ENCODE data around the gene RREB1.
A peak's percentile ranks its signal among the peaks of the same experiment; 100 is the strongest.

The RREB1 gene

GRCh38 chr6:7241160-7241559 is 133.4 kb downstream of the RREB1 start:
- no peaks in the 10 kb centered on the region for H3K79me2 ChIP-seq (ENCODE audit: insufficient read depth, low read length)
- H3K36me3 ChIP-seq (ENCODE audit: insufficient read depth, low read length) = peaks cover 59% of the 10 kb centered on the region
- H3K27me3 ChIP-seq (ENCODE audit: insufficient read depth, low read length, poor library complexity) = no peaks in the 10 kb centered on the region
- ATAC-seq (ENCODE audit: insufficient read depth, low read depth) = no peak
- no peak for DNase-seq
- H3K4me2 ChIP-seq (ENCODE audit: insufficient read depth, low read length) = no peak overlapping the region
- H3K27ac ChIP-seq (ENCODE audit: low read length) = no peak overlapping the region
- H3K4me1 ChIP-seq (ENCODE audit: insufficient read depth, low read length) = no peaks in the 10 kb centered on the region
- no peak overlapping the region for H3K4me3 ChIP-seq (ENCODE audit: low read depth in 1 of 2, low read length in 2 of 2)
- no peaks in the 10 kb centered on the region for H4K20me1 ChIP-seq (ENCODE audit: insufficient read depth, low read length)
- TF ChIP-seq EZH2 (IDR thresholded peaks at IDR 0.05; ENCODE audit: borderline replicate concordance, low read depth, low read length, severe bottlenecking) (no peak), CTCF (IDR thresholded peaks at IDR 0.05; ENCODE audit: borderline replicate concordance, extremely low read depth, low read length, poor library complexity, severe bottlenecking) (no peak)
- no peaks in the 10 kb centered on the region for H3K9me3 ChIP-seq (ENCODE audit: insufficient read depth, low read length, severe bottlenecking)
- H2AFZ ChIP-seq (ENCODE audit: low read depth, low read length) = no peak overlapping the region
- H3K9ac ChIP-seq (ENCODE audit: low read depth, low read length) = no peak overlapping the region

GRCh38 chr6:7241709-7242645 is 134.2 kb downstream of the RREB1 start:
- Histone ChIP-seq H3K27me3 (ENCODE audit: insufficient read depth, low read length, poor library complexity) (no peaks in the 10 kb centered on the region), H4K20me1 (ENCODE audit: insufficient read depth, low read length) (no peaks in the 10 kb centered on the region; the same call in 1 of the 2 replicates), H3K4me1 (ENCODE audit: insufficient read depth, low read length) (no peaks in the 10 kb centered on the region), H3K4me2 (ENCODE audit: insufficient read depth, low read length) (no peak overlapping the region), H3K27ac (ENCODE audit: low read length) (no peak overlapping the region), H3K9ac (ENCODE audit: low read depth, low read length) (no peak overlapping the region), H3K4me3 (ENCODE audit: low read depth in 1 of 2, low read length in 2 of 2) (no peak overlapping the region), H3K79me2 (ENCODE audit: insufficient read depth, low read length) (no peaks in the 10 kb centered on the region), H2AFZ (ENCODE audit: low read depth, low read length) (no peak overlapping the region), H3K36me3 (ENCODE audit: insufficient read depth, low read length) (peaks cover 65% of the 10 kb centered on the region), H3K9me3 (ENCODE audit: insufficient read depth, low read length, severe bottlenecking) (no peaks in the 10 kb centered on the region)
- DNase-seq (no peak), ATAC-seq (ENCODE audit: insufficient read depth, low read depth) (no peak)
- no peak for TF ChIP-seq CTCF (IDR thresholded peaks at IDR 0.05; ENCODE audit: borderline replicate concordance, extremely low read depth, low read length, poor library complexity, severe bottlenecking)
- TF ChIP-seq EZH2 (IDR thresholded peaks at IDR 0.05; ENCODE audit: borderline replicate concordance, low read depth, low read length, severe bottlenecking) = no peak

- ATAC-seq (ENCODE audit: insufficient read depth, low read depth) (no peak), DNase-seq (no peak)
- Histone ChIP-seq H4K20me1 (ENCODE audit: insufficient read depth, low read length) (no peaks in the 10 kb centered on the region; the same call in 1 of the 2 replicates), H3K36me3 (ENCODE audit: insufficient read depth, low read length) (peaks cover 70% of the 10 kb centered on the region), H3K4me2 (ENCODE audit: insufficient read depth, low read length) (no peak overlapping the region), H3K9me3 (ENCODE audit: insufficient read depth, low read length, severe bottlenecking) (no peaks in the 10 kb centered on the region), H3K27me3 (ENCODE audit: insufficient read depth, low read length, poor library complexity) (no peaks in the 10 kb centered on the region), H3K79me2 (ENCODE audit: insufficient read depth, low read length) (no peaks in the 10 kb centered on the region), H3K9ac (ENCODE audit: low read depth, low read length) (no peak overlapping the region), H3K27ac (ENCODE audit: low read length) (0 out of 2 replicates have a peak overlapping the region, but pooled peaks have one; percentile 38), H2AFZ (ENCODE audit: low read depth, low read length) (no peak overlapping the region), H3K4me3 (ENCODE audit: low read depth in 1 of 2, low read length in 2 of 2) (no peak overlapping the region), H3K4me1 (ENCODE audit: insufficient read depth, low read length) (no peaks in the 10 kb centered on the region)
- TF ChIP-seq EZH2 (IDR thresholded peaks at IDR 0.05; ENCODE audit: borderline replicate concordance, low read depth, low read length, severe bottlenecking) = no peak
- no peak for TF ChIP-seq CTCF (IDR thresholded peaks at IDR 0.05; ENCODE audit: borderline replicate concordance, extremely low read depth, low read length, poor library complexity, severe bottlenecking)
These were observed 135.0 kb downstream of the RREB1 start for GRCh38 chr6:7242835-7243178.
